Measurements from ENCODE around the gene KCNJ5.

The KCNJ5 gene

GRCh38 chr11:128926437-128927107 is 35.4 kb downstream of the KCNJ5 start:
- Histone ChIP-seq H3K36me3 (ENCODE audit: insufficient read depth, low read length) (no peaks in the 10 kb centered on the region), H3K27ac (ENCODE audit: low read depth, low read length) (no peak overlapping the region), H3K4me1 (ENCODE audit: insufficient read depth, low read length) (peaks cover 32% of the 10 kb centered on the region), H3K9ac (ENCODE audit: low read depth, low read length) (no peak overlapping the region), H3K27me3 (ENCODE audit: insufficient read depth, low read length) (peaks cover 72% of the 10 kb centered on the region), H3K4me3 (ENCODE audit: low read length) (no peak overlapping the region), H3K9me3 (ENCODE audit: insufficient read depth, low read depth, low read length) (no peaks in the 10 kb centered on the region)
- WGBS: 52% methylated on average over 17 of the region's 17 CpGs

GRCh38 chr11:128927108-128927461 is 35.9 kb downstream of the KCNJ5 start:
- 71% methylated on average over 11 of the region's 11 CpGs for WGBS
- Histone ChIP-seq H3K27me3 (ENCODE audit: insufficient read depth, low read length) (peaks cover 77% of the 10 kb centered on the region), H3K9me3 (ENCODE audit: insufficient read depth, low read depth, low read length) (no peaks in the 10 kb centered on the region), H3K4me3 (ENCODE audit: low read length) (no peak overlapping the region), H3K9ac (ENCODE audit: low read depth, low read length) (no peak overlapping the region), H3K4me1 (ENCODE audit: insufficient read depth, low read length) (peaks cover 32% of the 10 kb centered on the region), H3K36me3 (ENCODE audit: insufficient read depth, low read length) (no peaks in the 10 kb centered on the region), H3K27ac (ENCODE audit: low read depth, low read length) (no peak overlapping the region)

- Histone ChIP-seq H3K9ac (ENCODE audit: low read depth, low read length) (no peak overlapping the region), H3K27me3 (ENCODE audit: insufficient read depth, low read length) (peaks cover 82% of the 10 kb centered on the region), H3K9me3 (ENCODE audit: insufficient read depth, low read depth, low read length) (no peaks in the 10 kb centered on the region), H3K4me3 (ENCODE audit: low read length) (no peak overlapping the region), H3K36me3 (ENCODE audit: insufficient read depth, low read length) (no peaks in the 10 kb centered on the region), H3K27ac (ENCODE audit: low read depth, low read length) (no peak overlapping the region), H3K4me1 (ENCODE audit: insufficient read depth, low read length) (peaks cover 32% of the 10 kb centered on the region)
- WGBS: 80% methylated on average over 11 of the region's 12 CpGs
Measured at GRCh38 chr11:128927683-128928336, 36.7 kb downstream of the KCNJ5 start.

- Histone ChIP-seq H3K27me3 (ENCODE audit: insufficient read depth, low read length) (peaks cover 82% of the 10 kb centered on the region), H3K9me3 (ENCODE audit: insufficient read depth, low read depth, low read length) (no peaks in the 10 kb centered on the region), H3K4me3 (ENCODE audit: low read length) (no peak overlapping the region), H3K27ac (ENCODE audit: low read depth, low read length) (no peak overlapping the region), H3K9ac (ENCODE audit: low read depth, low read length) (no peak overlapping the region), H3K36me3 (ENCODE audit: insufficient read depth, low read length) (no peaks in the 10 kb centered on the region), H3K4me1 (ENCODE audit: insufficient read depth, low read length) (peaks cover 32% of the 10 kb centered on the region)
- 89% methylated on average over 5 of the region's 5 CpGs for WGBS
Measured at GRCh38 chr11:128928400-128928799, 37.2 kb downstream of the KCNJ5 start.

GRCh38 chr11:128929468-128929867 is 38.3 kb downstream of the KCNJ5 start:
- peaks cover 32% of the 10 kb centered on the region for H3K4me1 ChIP-seq (ENCODE audit: insufficient read depth, low read length)
- WGBS: 30% methylated on average over 5 of the region's 5 CpGs
- no peaks in the 10 kb centered on the region for H3K36me3 ChIP-seq (ENCODE audit: insufficient read depth, low read length)
- no peak overlapping the region for H3K9ac ChIP-seq (ENCODE audit: low read depth, low read length)
- no peak overlapping the region for H3K27ac ChIP-seq (ENCODE audit: low read depth, low read length)
- H3K27me3 ChIP-seq (ENCODE audit: insufficient read depth, low read length): peaks cover 81% of the 10 kb centered on the region
- H3K9me3 ChIP-seq (ENCODE audit: insufficient read depth, low read depth, low read length): no peaks in the 10 kb centered on the region
- H3K4me3 ChIP-seq (ENCODE audit: low read length): no peak overlapping the region

GRCh38 chr11:128929991-128930390 is 38.8 kb downstream of the KCNJ5 start:
- no peak overlapping the region for H3K27ac ChIP-seq (ENCODE audit: low read depth, low read length)
- no peak overlapping the region for H3K9ac ChIP-seq (ENCODE audit: low read depth, low read length)
- H3K27me3 ChIP-seq (ENCODE audit: insufficient read depth, low read length): peaks cover 79% of the 10 kb centered on the region
- no peaks in the 10 kb centered on the region for H3K9me3 ChIP-seq (ENCODE audit: insufficient read depth, low read depth, low read length)
- H3K4me3 ChIP-seq (ENCODE audit: low read length): no peak overlapping the region
- H3K36me3 ChIP-seq (ENCODE audit: insufficient read depth, low read length): no peaks in the 10 kb centered on the region
- peaks cover 32% of the 10 kb centered on the region for H3K4me1 ChIP-seq (ENCODE audit: insufficient read depth, low read length)
- 50% methylated on average over 12 of the region's 12 CpGs for WGBS

- peaks cover 72% of the 10 kb centered on the region for H3K27me3 ChIP-seq (ENCODE audit: insufficient read depth, low read length)
Measured at GRCh38 chr11:128931066-128931465, 39.9 kb downstream of the KCNJ5 start.

GRCh38 chr11:128931668-128932067 is 40.5 kb downstream of the KCNJ5 start:
- WGBS: 87% methylated on average over 6 of the region's 6 CpGs
- Histone ChIP-seq H3K4me1 (ENCODE audit: insufficient read depth, low read length) (peaks cover 29% of the 10 kb centered on the region), H3K4me3 (ENCODE audit: low read length) (no peak overlapping the region), H3K9me3 (ENCODE audit: insufficient read depth, low read depth, low read length) (no peaks in the 10 kb centered on the region), H3K27me3 (ENCODE audit: insufficient read depth, low read length) (peaks cover 66% of the 10 kb centered on the region), H3K9ac (ENCODE audit: low read depth, low read length) (no peak overlapping the region), H3K36me3 (ENCODE audit: insufficient read depth, low read length) (no peaks in the 10 kb centered on the region), H3K27ac (ENCODE audit: low read depth, low read length) (no peak overlapping the region)

More at GRCh38 chr11:128931066-128931465, 39.9 kb downstream of the KCNJ5 start:
- WGBS: 64% methylated on average over 2 of the region's 3 CpGs
- no peaks in the 10 kb centered on the region for H3K36me3 ChIP-seq (ENCODE audit: insufficient read depth, low read length)
- H3K9ac ChIP-seq (ENCODE audit: low read depth, low read length): no peak overlapping the region
- peaks cover 29% of the 10 kb centered on the region for H3K4me1 ChIP-seq (ENCODE audit: insufficient read depth, low read length)
- H3K9me3 ChIP-seq (ENCODE audit: insufficient read depth, low read depth, low read length): no peaks in the 10 kb centered on the region
- H3K4me3 ChIP-seq (ENCODE audit: low read length): no peak overlapping the region
- no peak overlapping the region for H3K27ac ChIP-seq (ENCODE audit: low read depth, low read length)

GRCh38 chr11:128933481-128934178 is 42.5 kb downstream of the KCNJ5 start:
- 93% methylated on average over 7 of the region's 7 CpGs for WGBS
- Histone ChIP-seq H3K9me3 (ENCODE audit: insufficient read depth, low read depth, low read length) (no peaks in the 10 kb centered on the region), H3K9ac (ENCODE audit: low read depth, low read length) (no peak overlapping the region), H3K36me3 (ENCODE audit: insufficient read depth, low read length) (no peaks in the 10 kb centered on the region), H3K27ac (ENCODE audit: low read depth, low read length) (no peak overlapping the region), H3K4me1 (ENCODE audit: insufficient read depth, low read length) (peaks cover 25% of the 10 kb centered on the region), H3K4me3 (ENCODE audit: low read length) (no peak overlapping the region), H3K27me3 (ENCODE audit: insufficient read depth, low read length) (peaks cover 52% of the 10 kb centered on the region)

GRCh38 chr11:128934351-128934750 is 43.2 kb downstream of the KCNJ5 start:
- WGBS: 95% methylated on average over 7 of the region's 7 CpGs
- H3K4me1 ChIP-seq (ENCODE audit: insufficient read depth, low read length): peaks cover 21% of the 10 kb centered on the region

GRCh38 chr11:128934926-128935325 is 43.8 kb downstream of the KCNJ5 start:
- H3K27ac ChIP-seq (ENCODE audit: low read depth, low read length): no peak overlapping the region
- no peak overlapping the region for H3K9ac ChIP-seq (ENCODE audit: low read depth, low read length)
- no peaks in the 10 kb centered on the region for H3K36me3 ChIP-seq (ENCODE audit: insufficient read depth, low read length)
- no peaks in the 10 kb centered on the region for H3K9me3 ChIP-seq (ENCODE audit: insufficient read depth, low read depth, low read length)
- WGBS: 92% methylated on average over 10 of the region's 10 CpGs
- peaks cover 16% of the 10 kb centered on the region for H3K4me1 ChIP-seq (ENCODE audit: insufficient read depth, low read length)
- peaks cover 48% of the 10 kb centered on the region for H3K27me3 ChIP-seq (ENCODE audit: insufficient read depth, low read length)
- H3K4me3 ChIP-seq (ENCODE audit: low read length): no peak overlapping the region

More at GRCh38 chr11:128934351-128934750, 43.2 kb downstream of the KCNJ5 start:
- H3K36me3 ChIP-seq (ENCODE audit: insufficient read depth, low read length): no peaks in the 10 kb centered on the region
- H3K9ac ChIP-seq (ENCODE audit: low read depth, low read length): no peak overlapping the region
- peaks cover 52% of the 10 kb centered on the region for H3K27me3 ChIP-seq (ENCODE audit: insufficient read depth, low read length)
- no peaks in the 10 kb centered on the region for H3K9me3 ChIP-seq (ENCODE audit: insufficient read depth, low read depth, low read length)
- H3K27ac ChIP-seq (ENCODE audit: low read depth, low read length): no peak overlapping the region
- H3K4me3 ChIP-seq (ENCODE audit: low read length): no peak overlapping the region

Data from HUES64 (cell line).